MCF 10A (cell line): ENCODE data around the gene RHOF. TPM values are rescaled to one million over a fixed set of nuclear protein-coding genes. Genes with fewer than 3 reads are reported as not detected.
"Not testable (repeated sequence)": the region's sequence is repeated elsewhere in the genome, so short reads cannot be mapped to it uniquely, and the experiment has no call there.

ENCODE experiments used
- BruUV-seq: library from RNA; stranded (reverse); fragments of 400-500 nt; replicated peaks from 2 replicates; lab custom pipeline; 2021; lab: Mats Ljungman, UMichigan
- CTCF ChIA-PET: fragments of 300-600 bp; sonication (Branson Sonifier 250); formaldehyde crosslinking; extraction: SDS; loops from one replicate; lab custom pipeline; 2021; ENCODE audit warnings: antibody characterized with exemption, inconsistent platforms; lab: Yijun Ruan, JAX
- POLR2A ChIA-PET: fragments of 300-600, 350-650 bp; sonication (Branson Sonifier 250); formaldehyde crosslinking; extraction: SDS; loops from one replicate; lab custom pipeline; 2020; ENCODE audit warnings: antibody characterized with exemption, inconsistent platforms; lab: Yijun Ruan, JAX
- DNase-seq: peaks from one replicate; pipeline ENCODE4 v3.0.0-alpha.2; 2018; ENCODE audit not compliant: unreplicated experiment
- H3K27ac Mint-ChIP-seq: one replicate; pipeline ENCODE4 v1.8.0; 2022; ENCODE audit warnings: mild to moderate bottlenecking, low read depth, mixed read lengths; ENCODE audit not compliant: unreplicated experiment
- H3K27me3 Mint-ChIP-seq: one replicate; pipeline ENCODE4 v1.8.0; 2022; ENCODE audit warnings: mixed read lengths; ENCODE audit not compliant: insufficient read depth, unreplicated experiment
- H3K36me3 Mint-ChIP-seq: one replicate; pipeline ENCODE4 v1.8.0; 2022; ENCODE audit warnings: mild to moderate bottlenecking, moderate library complexity, mixed read lengths; ENCODE audit not compliant: insufficient read depth, unreplicated experiment
- H3K4me1 Mint-ChIP-seq: one replicate; pipeline ENCODE4 v1.8.0; 2022; ENCODE audit warnings: mixed read lengths; ENCODE audit not compliant: insufficient read depth, unreplicated experiment
- H3K4me3 Mint-ChIP-seq: one replicate; pipeline ENCODE4 v1.8.0; 2022; ENCODE audit warnings: mild to moderate bottlenecking, moderate library complexity, mixed read lengths; ENCODE audit not compliant: unreplicated experiment
- H3K9me3 Mint-ChIP-seq: one replicate; pipeline ENCODE4 v1.8.0; 2022; ENCODE audit warnings: mixed read lengths; ENCODE audit not compliant: unreplicated experiment
- intact Hi-C: fragments of 100-400 bp; cut with micrococcal nuclease; formaldehyde crosslinking; loops from 2 replicates; pipeline ENCODE4 v1.14.1; 2022
- total RNA-seq: library from RNA; stranded (reverse); gene quantifications from 2 replicates; pipeline ENCODE4 v1.2.3, GENCODE V29; 2022
- TF ChIP-seq, protein P1 (sequence below): fragments of 200-600 bp; IDR thresholded peaks from one replicate; pipeline ENCODE4 v1.8.0; 2022; ENCODE audit warnings: antibody characterized with exemption, mild to moderate bottlenecking; ENCODE audit not compliant: unreplicated experiment

RHOF gene
- total RNA-seq, 1 experiment from 2014 or later: 9.5 TPM

GRCh38 chr12:121750507-121750955, 43.0 kb downstream of the RHOF start:
- peaks cover 17% of the 10 kb centered on the region for H3K36me3 Mint-ChIP-seq
- no peaks in the 10 kb centered on the region for H3K4me1 Mint-ChIP-seq
- CTCF ChIA-PET: no interaction called here
- TF ChIP-seq, protein P1, sequence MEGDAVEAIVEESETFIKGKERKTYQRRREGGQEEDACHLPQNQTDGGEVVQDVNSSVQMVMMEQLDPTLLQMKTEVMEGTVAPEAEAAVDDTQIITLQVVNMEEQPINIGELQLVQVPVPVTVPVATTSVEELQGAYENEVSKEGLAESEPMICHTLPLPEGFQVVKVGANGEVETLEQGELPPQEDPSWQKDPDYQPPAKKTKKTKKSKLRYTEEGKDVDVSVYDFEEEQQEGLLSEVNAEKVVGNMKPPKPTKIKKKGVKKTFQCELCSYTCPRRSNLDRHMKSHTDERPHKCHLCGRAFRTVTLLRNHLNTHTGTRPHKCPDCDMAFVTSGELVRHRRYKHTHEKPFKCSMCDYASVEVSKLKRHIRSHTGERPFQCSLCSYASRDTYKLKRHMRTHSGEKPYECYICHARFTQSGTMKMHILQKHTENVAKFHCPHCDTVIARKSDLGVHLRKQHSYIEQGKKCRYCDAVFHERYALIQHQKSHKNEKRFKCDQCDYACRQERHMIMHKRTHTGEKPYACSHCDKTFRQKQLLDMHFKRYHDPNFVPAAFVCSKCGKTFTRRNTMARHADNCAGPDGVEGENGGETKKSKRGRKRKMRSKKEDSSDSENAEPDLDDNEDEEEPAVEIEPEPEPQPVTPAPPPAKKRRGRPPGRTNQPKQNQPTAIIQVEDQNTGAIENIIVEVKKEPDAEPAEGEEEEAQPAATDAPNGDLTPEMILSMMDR: no peak
- no peaks in the 10 kb centered on the region for H3K27me3 Mint-ChIP-seq
- POLR2A ChIA-PET: no interaction called here
- no peak overlapping the region for H3K27ac Mint-ChIP-seq
- no peaks in the 10 kb centered on the region for H3K9me3 Mint-ChIP-seq
- H3K4me3 Mint-ChIP-seq: no peak overlapping the region
- intact Hi-C loops: no loop called here
- DNase-seq: no peak
- no TSS peak for BruUV-seq

- intact Hi-C loops: no loop called here
- POLR2A ChIA-PET: interaction anchor here (0.8 kb wide), 1 partner anchor 30 kb away, joined by 3 read pairs; no protein-coding TSS in a partner anchor
- CTCF ChIA-PET: interaction anchor here (0.8 kb wide), 1 partner anchor 16 kb away, joined by 3 read pairs; no protein-coding TSS in a partner anchor
- TF ChIP-seq, protein P1: no peak
- peaks cover 17% of the 10 kb centered on the region for H3K36me3 Mint-ChIP-seq
- no peaks in the 10 kb centered on the region for H3K4me1 Mint-ChIP-seq
- no peak overlapping the region for H3K27ac Mint-ChIP-seq
- no peak overlapping the region for H3K4me3 Mint-ChIP-seq
- DNase-seq: no peak
- no TSS peak for BruUV-seq
- no peaks in the 10 kb centered on the region for H3K9me3 Mint-ChIP-seq
- H3K27me3 Mint-ChIP-seq: no peaks in the 10 kb centered on the region
These were observed 44.2 kb downstream of the RHOF start for GRCh38 chr12:121749267-121749666.

- no peaks in the 10 kb centered on the region for H3K4me1 Mint-ChIP-seq
- ChIA-PET CTCF (no interaction called here), POLR2A (no interaction called here)
- peaks cover 17% of the 10 kb centered on the region for H3K36me3 Mint-ChIP-seq
- H3K27ac Mint-ChIP-seq: no peak overlapping the region
- TF ChIP-seq, protein P1: no peak
- H3K27me3 Mint-ChIP-seq: no peaks in the 10 kb centered on the region
- intact Hi-C loops: no loop called here
- no peaks in the 10 kb centered on the region for H3K9me3 Mint-ChIP-seq
- no peak for DNase-seq
- H3K4me3 Mint-ChIP-seq: no peak overlapping the region
- BruUV-seq: no TSS peak
These were observed 44.8 kb downstream of the RHOF start for GRCh38 chr12:121748571-121749265.

GRCh38 chr12:121748218-121748570, 45.3 kb downstream of the RHOF start:
- H3K4me1 Mint-ChIP-seq: no peaks in the 10 kb centered on the region
- no TSS peak for BruUV-seq
- no peaks in the 10 kb centered on the region for H3K9me3 Mint-ChIP-seq
- no peaks in the 10 kb centered on the region for H3K27me3 Mint-ChIP-seq
- H3K4me3 Mint-ChIP-seq: no peak overlapping the region
- intact Hi-C loops: no loop called here
- peaks cover 18% of the 10 kb centered on the region for H3K36me3 Mint-ChIP-seq
- ChIA-PET CTCF (no interaction called here), POLR2A (no interaction called here)
- DNase-seq: no peak
- TF ChIP-seq, protein P1: no peak
- H3K27ac Mint-ChIP-seq: no peak overlapping the region

GRCh38 chr12:121745545-121745944, 47.9 kb downstream of the RHOF start:
- H3K27ac Mint-ChIP-seq, POLR2A ChIA-PET, H3K9me3 Mint-ChIP-seq, DNase-seq, BruUV-seq, H3K4me3 Mint-ChIP-seq, intact Hi-C loops, H3K4me1 Mint-ChIP-seq, H3K27me3 Mint-ChIP-seq: not testable (repeated sequence)
- peaks cover 22% of the 10 kb centered on the region for H3K36me3 Mint-ChIP-seq
- CTCF ChIA-PET: interaction anchor here (0.6 to 1.8 kb wide), 4 partner anchors 25 to 266 kb away, joined by 3 to 5 read pairs (median 4); partner anchors contain the start of gene TMEM120B
